NOMO-1 treated with dmso at 0.1 percent for 144 hours (cell line): Measurements from ENCODE around the gene PSMB4.
"Not testable (repeated sequence)": the region's sequence is repeated elsewhere in the genome, so short reads cannot be mapped to it uniquely, and the experiment has no call there.

Source experiments
- DNase-seq: peaks from one replicate; lab custom pipeline; 2025; ENCODE audit not compliant: unreplicated experiment; lab: John Stamatoyannopoulos, UW

The PSMB4 gene

GRCh38 chr1:151386002-151386401 lies 13.4 kb upstream of the PSMB4 start:
- no peak for DNase-seq

DNA sequence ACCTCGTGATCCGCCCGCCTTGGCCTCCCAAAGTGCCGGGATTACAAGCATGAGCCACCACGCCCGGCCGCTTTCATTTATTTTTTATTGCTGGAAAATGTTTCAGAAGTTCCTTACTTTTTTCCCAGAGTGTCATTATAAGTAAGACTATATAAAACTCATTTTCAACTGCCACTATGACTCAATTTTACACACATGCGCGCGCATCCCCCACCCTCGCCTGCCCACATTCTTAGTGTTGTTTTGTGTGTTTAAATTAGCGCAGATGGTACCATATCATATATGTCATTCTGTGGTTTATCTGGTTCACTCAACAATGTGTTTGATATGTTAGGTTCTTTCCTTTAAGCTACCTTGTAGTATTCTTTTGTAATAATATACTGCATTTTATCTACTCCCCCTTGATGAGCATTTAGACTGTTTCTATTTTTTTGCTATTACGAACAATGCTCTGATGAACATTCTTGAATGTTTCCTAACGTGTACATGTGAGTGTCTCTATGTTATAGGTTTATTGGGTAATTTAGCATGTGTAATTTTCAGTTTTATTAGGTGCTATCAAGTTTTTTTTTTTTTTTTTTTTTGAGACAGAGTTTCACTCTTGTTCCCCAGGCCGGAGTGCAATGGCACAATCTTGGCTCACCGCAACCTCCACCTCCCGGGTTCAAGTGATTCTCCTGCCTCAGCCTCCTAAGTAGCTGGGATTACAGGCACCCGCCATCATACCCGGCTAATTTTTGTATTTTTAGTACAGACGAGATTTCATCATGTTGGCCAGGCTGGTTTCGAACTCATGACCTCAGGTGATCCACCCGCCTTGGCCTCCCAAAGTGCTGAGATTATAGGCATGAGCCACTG lies 8.9 kb upstream of the PSMB4 start:
- not testable (repeated sequence) for DNase-seq

GRCh38 chr1:151391079-151391563 lies 8.3 kb upstream of the PSMB4 start:
- DNase-seq: no peak

DNA sequence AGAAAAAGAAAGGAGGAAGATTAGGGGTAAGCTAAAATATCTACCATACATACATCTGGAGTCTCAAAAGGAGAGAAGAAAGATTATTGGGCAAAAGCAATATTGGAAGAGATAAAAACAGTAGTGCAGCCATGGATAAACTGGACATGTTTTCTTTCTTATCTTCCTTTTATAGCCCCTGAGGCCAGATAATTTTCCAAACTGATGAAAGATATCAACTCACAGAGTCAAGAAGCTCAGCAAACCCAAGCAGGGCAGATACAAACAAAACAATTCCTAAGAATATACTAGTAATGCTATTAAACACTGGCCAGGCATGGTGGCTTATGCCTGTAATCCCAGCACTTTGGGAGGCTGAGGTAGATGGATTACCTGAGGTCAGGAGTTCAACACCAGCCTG lies 5.8 kb upstream of the PSMB4 start:
- no peak for DNase-seq

GRCh38 chr1:151396265-151396664 lies 3.1 kb upstream of the PSMB4 start:
- DNase-seq: not testable (repeated sequence)

- no peak for DNase-seq
Measured at GRCh38 chr1:151401125-151401788, 1.9 kb downstream of the PSMB4 start.

GRCh38 chr1:151401860-151402259 lies 2.5 kb downstream of the PSMB4 start:
- no peak for DNase-seq

- DNase-seq: no peak
Measured at GRCh38 chr1:151402764-151403163, 3.4 kb downstream of the PSMB4 start.

GRCh38 chr1:151403612-151404011 lies 4.2 kb downstream of the PSMB4 start:
- no peak for DNase-seq

DNA sequence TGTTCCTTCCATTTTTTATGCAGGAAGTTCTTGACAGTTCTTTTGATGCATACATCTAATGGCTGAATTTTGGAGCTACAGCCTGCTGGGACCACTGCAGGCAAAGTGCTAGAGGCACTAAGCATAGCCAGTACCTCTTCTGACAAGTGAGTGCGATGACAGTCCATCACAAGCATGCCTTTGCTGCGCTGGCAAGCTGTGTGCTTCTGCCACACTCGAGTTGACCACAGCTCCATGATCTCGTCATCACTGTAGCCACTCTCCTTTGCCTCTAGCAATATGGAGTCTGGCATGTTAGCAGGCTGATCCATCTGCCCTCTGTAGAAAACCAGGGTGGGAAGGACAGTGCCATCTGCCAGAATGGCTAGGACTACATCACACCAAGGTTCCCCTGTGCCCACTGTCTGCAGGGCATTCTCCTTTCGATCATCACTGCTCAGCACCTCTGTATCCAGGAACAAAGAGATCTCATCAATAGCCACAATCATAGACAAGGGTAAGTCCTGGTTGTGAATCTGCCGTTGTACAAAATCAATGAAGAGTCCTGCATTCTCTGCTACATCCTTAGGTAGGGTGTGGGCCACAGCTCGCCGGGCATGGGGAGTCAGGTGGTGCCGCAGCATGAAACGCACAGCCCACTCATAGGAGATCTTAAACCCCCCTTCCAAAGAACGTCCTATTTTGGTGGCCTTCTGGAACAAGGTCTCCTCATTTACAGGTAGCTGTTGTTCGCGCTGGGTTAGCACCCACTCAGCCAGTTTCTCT lies 6.0 kb downstream of the PSMB4 start:
- DNase-seq: no peak

GRCh38 chr1:151406176-151406575 lies 6.8 kb downstream of the PSMB4 start:
- no peak for DNase-seq

- no peak for DNase-seq
Measured at GRCh38 chr1:151407304-151407703, 7.9 kb downstream of the PSMB4 start.

DNA sequence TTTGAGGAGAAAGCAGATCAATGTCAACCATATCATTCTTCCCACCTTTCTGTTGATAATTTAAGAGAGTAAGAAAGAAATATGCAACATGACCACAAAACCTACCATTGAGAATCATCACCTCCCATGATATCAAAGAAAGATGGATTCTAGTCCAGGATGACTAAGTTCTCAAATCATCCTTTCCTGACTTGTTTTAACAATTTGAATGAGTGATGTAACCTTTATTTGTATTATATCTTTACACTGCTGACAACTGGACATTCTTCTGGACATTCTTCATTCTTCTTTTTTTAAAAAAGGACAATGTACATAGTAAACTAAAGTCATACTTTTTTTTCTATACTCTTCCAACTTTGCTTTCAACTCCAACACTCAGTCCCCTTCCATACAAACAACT lies 9.5 kb downstream of the PSMB4 start:
- no peak for DNase-seq

DNA sequence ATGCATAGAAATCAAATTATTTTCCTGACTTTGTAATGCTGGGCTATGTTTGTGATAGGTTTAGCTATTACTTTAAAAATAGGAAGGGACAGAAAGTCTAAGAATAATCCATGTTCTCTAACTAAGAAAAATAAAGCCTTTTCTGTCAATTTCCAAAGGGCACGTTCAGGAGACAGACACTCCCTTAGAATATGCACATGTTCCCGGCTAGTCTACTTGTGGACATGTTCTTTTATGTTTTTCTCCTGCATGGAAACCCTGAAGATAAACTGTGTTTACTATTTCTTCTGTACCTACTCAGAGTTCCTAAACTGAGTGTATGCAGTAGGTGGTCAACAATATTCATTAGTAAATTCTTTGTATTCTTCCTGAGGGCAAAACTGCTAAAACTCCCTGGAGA lies 12.5 kb downstream of the PSMB4 start:
- DNase-seq: no peak

DNA sequence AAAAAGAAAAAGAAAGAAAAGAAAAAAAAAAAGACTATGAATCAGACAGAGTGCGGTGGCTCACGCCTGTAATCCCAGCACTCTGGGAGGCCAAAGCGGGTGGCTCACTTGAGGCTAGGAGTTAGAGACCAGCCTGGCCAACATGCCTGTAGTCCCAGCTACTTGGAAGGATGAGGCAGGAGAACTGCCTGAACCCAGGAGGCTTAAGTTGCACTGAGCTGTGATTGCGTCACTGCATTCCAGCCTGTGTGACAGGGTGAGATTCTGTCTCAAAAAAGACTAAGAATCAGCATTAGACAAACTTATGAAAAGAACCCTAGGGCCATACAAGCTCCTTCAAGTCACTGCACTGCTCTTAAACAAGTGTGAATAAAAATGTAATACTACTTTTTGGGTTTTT lies 16.9 kb downstream of the PSMB4 start:
- DNase-seq: no peak

- no peak for DNase-seq
Measured at GRCh38 chr1:151418081-151418480, 18.7 kb downstream of the PSMB4 start.

DNA sequence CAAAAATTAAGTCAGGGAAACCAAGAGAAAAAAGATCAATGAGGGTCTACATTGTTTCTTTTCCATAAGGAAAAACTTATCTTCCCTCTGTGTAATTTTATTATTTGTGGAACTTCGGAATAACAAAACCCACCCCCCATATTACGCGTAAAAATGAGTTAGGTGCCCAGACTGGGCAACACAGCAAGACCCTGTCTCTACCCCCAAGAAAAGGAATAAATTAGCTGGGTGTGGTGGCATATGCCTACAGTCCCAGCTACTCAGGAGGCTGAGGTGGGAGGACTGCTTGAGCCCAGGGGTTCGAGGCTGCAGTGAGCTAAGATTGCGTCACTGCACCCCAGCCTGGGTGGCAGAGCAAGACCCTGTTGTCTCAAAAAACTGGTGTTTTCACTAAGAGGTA lies 20.4 kb downstream of the PSMB4 start:
- DNase-seq: no peak

DNA sequence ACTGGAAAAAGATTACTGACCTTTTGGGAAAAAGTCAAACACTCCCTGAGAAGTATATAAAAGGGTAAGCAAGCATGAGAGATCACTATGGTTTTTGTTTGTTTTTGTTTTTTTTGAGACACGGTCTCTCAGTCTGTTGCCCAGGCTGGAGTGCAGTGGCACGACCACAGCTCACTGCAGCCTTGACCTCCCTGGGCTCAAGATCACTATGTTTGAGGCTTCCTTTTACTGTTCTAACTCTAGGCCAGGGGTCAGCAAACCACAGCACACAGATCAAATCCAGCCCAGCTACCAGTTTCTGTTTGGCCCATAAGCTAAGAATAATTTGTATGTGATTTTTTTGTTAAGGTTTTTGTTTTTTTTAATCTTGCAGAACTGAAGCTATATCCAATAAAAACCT lies 25.7 kb downstream of the PSMB4 start:
- no peak for DNase-seq

DNA sequence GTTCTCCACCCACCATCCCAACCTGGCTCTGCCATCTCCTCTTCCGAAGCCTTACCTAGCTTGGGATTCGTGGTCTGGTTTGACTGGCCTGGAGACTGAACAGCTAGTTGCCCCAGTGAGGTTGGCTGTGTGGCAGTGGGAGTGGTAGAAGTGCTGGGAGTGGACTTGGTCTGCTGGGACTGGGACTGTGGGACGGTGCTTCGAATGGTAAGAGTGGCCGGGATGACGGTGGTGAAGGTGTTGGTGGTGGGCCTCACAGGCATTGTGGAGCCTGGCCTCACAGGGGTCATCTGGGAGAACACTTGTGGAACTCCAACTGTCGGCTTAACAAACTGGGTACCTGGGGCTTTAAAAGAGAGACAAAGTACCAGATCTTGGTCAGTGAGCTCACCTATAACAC lies 28.7 kb downstream of the PSMB4 start:
- DNase-seq: no peak

GRCh38 chr1:151433827-151434226 lies 34.5 kb downstream of the PSMB4 start:
- not testable (repeated sequence) for DNase-seq

- DNase-seq: no peak
Measured at GRCh38 chr1:151435174-151435573, 35.8 kb downstream of the PSMB4 start.

- DNase-seq: no peak
Measured at GRCh38 chr1:151436985-151437384, 37.6 kb downstream of the PSMB4 start.
